Loucy (cell line): ENCODE data around the gene ZYX.

Source experiments
- H2AFZ ChIP-seq: fragments of 200-600 bp; sonication (generic); 2 replicates; pipeline ENCODE4 v1.6.0; 2016; ENCODE audit warnings: antibody characterized with exemption, mild to moderate bottlenecking, low read length, moderate library complexity
- H3F3A ChIP-seq: fragments of 200-600 bp; 2 replicates; pipeline ENCODE4 v1.6.0; 2016; ENCODE audit warnings: antibody characterized with exemption, low read depth, mild to moderate bottlenecking
- H3K27me3 ChIP-seq: fragments of 200-600 bp; sonication (generic); 2 replicates; pipeline ENCODE4 v1.6.1; 2014; ENCODE audit warnings: low read length, mild to moderate bottlenecking; ENCODE audit not compliant: insufficient read depth, poor library complexity, severe bottlenecking
- H3K36me3 ChIP-seq: fragments of 200-600 bp; sonication (generic); 2 replicates; pipeline ENCODE4 v1.6.1; 2016; ENCODE audit warnings: low read length; ENCODE audit not compliant: insufficient read depth
- H3K4me1 ChIP-seq: fragments of 200-600 bp; sonication (generic); 2 replicates; pipeline ENCODE4 v1.5.1; 2014; ENCODE audit warnings: low read length, mild to moderate bottlenecking; ENCODE audit not compliant: insufficient read depth, poor library complexity, severe bottlenecking
- H3K4me2 ChIP-seq: fragments of 200-600 bp; sonication (generic); 2 replicates; pipeline ENCODE4 v1.6.0; 2014; ENCODE audit warnings: antibody characterized with exemption, low read length, low read depth, mild to moderate bottlenecking; ENCODE audit not compliant: poor library complexity, severe bottlenecking
- H3K4me3 ChIP-seq: fragments of 200-600 bp; sonication (generic); 2 replicates; pipeline ENCODE4 v1.5.1; 2014; ENCODE audit warnings: low read length, mild to moderate bottlenecking, mixed read lengths; ENCODE audit not compliant: poor library complexity, severe bottlenecking
- H3K79me2 ChIP-seq: fragments of 200-600 bp; sonication (generic); 2 replicates; pipeline ENCODE4 v1.6.1; 2014; ENCODE audit warnings: low read length; ENCODE audit not compliant: insufficient read depth
- H3K9ac ChIP-seq: fragments of 200-600 bp; sonication (generic); 2 replicates; pipeline ENCODE4 v1.6.0; 2014; ENCODE audit warnings: mild to moderate bottlenecking, low read depth, low read length, moderate library complexity; ENCODE audit not compliant: poor library complexity, severe bottlenecking
- H3K9me2 ChIP-seq: fragments of 200-600 bp; sonication (generic); replicated peaks from 2 replicates; pipeline ENCODE4 v1.6.1; 2016; ENCODE audit warnings: low read depth, low read length, mixed read lengths
- H3K9me3 ChIP-seq: fragments of 200-600 bp; sonication (generic); 2 replicates; pipeline ENCODE4 v1.6.1; 2014; ENCODE audit warnings: mild to moderate bottlenecking, antibody characterized with exemption, low read length, low read depth; ENCODE audit not compliant: insufficient read depth
- H4K20me1 ChIP-seq: fragments of 200-600 bp; sonication (generic); 2 replicates; pipeline ENCODE4 v1.6.0; 2014; ENCODE audit warnings: antibody characterized with exemption, low read length, mild to moderate bottlenecking; ENCODE audit not compliant: insufficient read depth, poor library complexity, severe bottlenecking
- EZH2phosphoT487 ChIP-seq: fragments of 200-600 bp; IDR thresholded peaks from 2 replicates; pipeline ENCODE4 v1.6.1; 2018; ENCODE audit warnings: antibody characterized with exemption, mild to moderate bottlenecking, moderate library complexity, borderline replicate concordance
- TF ChIP-seq, protein P1 (sequence below): fragments of 200-600 bp; sonication (generic); conservative IDR thresholded peaks from 2 replicates; pipeline ENCODE4 v1.5.1; 2014; ENCODE audit warnings: mild to moderate bottlenecking, antibody characterized with exemption, low read length

The ZYX gene

DNA sequence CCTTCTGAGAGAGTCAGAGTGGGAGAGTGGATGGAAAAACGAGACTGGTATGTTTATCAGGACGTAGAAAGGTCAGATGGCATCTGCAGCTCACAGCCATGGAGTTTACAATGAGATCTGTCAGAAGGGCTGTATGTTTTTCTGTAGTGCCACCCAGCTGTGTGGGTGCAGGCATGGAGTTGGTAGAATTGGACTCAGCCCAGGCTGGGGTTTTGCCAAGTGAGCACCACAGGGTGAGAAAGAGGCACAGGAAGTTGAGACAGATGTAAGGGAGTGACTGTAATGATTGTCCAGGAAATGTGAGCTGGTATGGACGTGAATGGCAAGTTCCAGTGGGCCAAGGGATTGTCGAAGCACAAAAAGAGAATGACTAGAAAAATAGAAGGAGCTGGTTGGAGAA, 9.1 kb upstream of the ZYX start:
- Histone ChIP-seq H3K9me2 (no peaks in the 10 kb centered on the region), H3K4me3 (peak overlapping the region; percentile 14), H3K36me3 (no peaks in the 10 kb centered on the region), H3K9me3 (no peaks in the 10 kb centered on the region), H2AFZ (peak overlapping the region; percentile 28), H3K9ac (peak overlapping the region; percentile 37), H3K27me3 (no peaks in the 10 kb centered on the region), H3K4me2 (peak overlapping the region; percentile 54), H3K79me2 (peaks cover 3% of the 10 kb centered on the region), H3F3A (peaks cover 11% of the 10 kb centered on the region; the same call in 1 of the 2 replicates), H3K4me1 (peaks cover 67% of the 10 kb centered on the region), H4K20me1 (no peaks in the 10 kb centered on the region)
- TF ChIP-seq, protein P1, sequence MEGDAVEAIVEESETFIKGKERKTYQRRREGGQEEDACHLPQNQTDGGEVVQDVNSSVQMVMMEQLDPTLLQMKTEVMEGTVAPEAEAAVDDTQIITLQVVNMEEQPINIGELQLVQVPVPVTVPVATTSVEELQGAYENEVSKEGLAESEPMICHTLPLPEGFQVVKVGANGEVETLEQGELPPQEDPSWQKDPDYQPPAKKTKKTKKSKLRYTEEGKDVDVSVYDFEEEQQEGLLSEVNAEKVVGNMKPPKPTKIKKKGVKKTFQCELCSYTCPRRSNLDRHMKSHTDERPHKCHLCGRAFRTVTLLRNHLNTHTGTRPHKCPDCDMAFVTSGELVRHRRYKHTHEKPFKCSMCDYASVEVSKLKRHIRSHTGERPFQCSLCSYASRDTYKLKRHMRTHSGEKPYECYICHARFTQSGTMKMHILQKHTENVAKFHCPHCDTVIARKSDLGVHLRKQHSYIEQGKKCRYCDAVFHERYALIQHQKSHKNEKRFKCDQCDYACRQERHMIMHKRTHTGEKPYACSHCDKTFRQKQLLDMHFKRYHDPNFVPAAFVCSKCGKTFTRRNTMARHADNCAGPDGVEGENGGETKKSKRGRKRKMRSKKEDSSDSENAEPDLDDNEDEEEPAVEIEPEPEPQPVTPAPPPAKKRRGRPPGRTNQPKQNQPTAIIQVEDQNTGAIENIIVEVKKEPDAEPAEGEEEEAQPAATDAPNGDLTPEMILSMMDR = peak; percentile 58
- no peak for TF ChIP-seq EZH2phosphoT487

DNA sequence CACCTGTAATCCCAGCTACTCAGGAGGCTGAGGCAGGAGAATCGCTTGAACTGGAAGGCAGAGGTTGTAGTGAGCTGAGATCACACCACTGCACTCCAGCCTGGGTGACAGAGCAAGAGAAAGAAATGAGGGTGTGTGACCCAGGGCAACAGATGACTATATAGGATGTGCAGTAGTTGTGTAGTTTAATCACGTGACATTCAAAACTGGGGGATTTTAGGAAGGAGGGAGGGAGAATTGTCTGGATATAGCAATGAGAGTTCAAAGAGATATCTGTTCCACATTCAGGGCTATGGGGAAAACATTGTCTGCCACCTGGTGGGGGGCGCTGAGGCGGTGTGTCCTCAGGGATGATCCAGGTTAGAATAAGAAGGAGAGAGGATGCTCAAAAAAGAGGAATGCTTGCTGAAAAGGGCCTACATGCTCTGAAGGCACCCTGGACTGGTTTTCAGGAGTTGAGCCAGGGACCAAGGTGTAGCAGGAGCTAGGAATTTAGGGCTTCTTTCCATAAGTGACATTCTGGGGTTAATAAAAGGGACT, 7.8 kb upstream of the ZYX start:
- H3K4me1 ChIP-seq = peaks cover 79% of the 10 kb centered on the region
- no peak overlapping the region for H3K4me3 ChIP-seq
- no peaks in the 10 kb centered on the region for H3K9me2 ChIP-seq
- H3K9ac ChIP-seq = peak overlapping the region; percentile 87
- no peaks in the 10 kb centered on the region for H3K36me3 ChIP-seq
- no peak overlapping the region for H2AFZ ChIP-seq
- H3K79me2 ChIP-seq = peaks cover 15% of the 10 kb centered on the region
- H3K4me2 ChIP-seq = peak overlapping the region; percentile 80
- H3F3A ChIP-seq = peaks cover 11% of the 10 kb centered on the region; the same call in 1 of the 2 replicates
- no peaks in the 10 kb centered on the region for H4K20me1 ChIP-seq
- TF ChIP-seq, protein P1 = peak; percentile 50
- TF ChIP-seq EZH2phosphoT487 = no peak
- H3K9me3 ChIP-seq = no peaks in the 10 kb centered on the region
- no peaks in the 10 kb centered on the region for H3K27me3 ChIP-seq

DNA sequence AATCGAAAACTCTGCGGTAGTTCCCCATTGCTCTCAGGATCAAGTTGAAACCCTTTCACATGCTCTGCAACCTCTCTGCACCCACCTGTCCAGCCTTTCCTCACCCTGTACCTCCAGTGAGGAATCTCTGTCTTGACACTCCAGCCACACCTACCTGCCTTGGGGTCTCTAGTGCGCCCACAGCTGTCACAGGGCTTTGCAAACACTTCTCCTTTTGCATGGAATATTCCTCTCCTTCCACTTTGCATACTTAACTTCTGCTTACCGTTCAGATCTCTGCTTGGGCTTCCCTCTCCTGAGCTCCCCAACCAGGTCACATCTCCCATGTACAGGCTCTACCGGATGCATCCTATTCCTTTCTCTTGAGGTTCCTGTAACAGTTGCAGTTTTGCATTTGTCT, 6.6 kb upstream of the ZYX start:
- Histone ChIP-seq H3K79me2 (peaks cover 28% of the 10 kb centered on the region), H3F3A (peaks cover 11% of the 10 kb centered on the region; the same call in 1 of the 2 replicates), H3K36me3 (no peaks in the 10 kb centered on the region), H2AFZ (no peak overlapping the region), H4K20me1 (no peaks in the 10 kb centered on the region), H3K4me2 (peak overlapping the region; percentile 80), H3K9me2 (no peaks in the 10 kb centered on the region), H3K4me3 (peak overlapping the region; percentile 65), H3K9ac (peak overlapping the region; percentile 87), H3K9me3 (no peaks in the 10 kb centered on the region), H3K27me3 (no peaks in the 10 kb centered on the region), H3K4me1 (peaks cover 92% of the 10 kb centered on the region)
- TF ChIP-seq EZH2phosphoT487 = no peak
- TF ChIP-seq, protein P1 = no peak
